Testis (tissue), 2 donors: ENCODE data around the gene GPATCH2L.

Experiments used
- POLR2A ChIP-seq: fragments of 450-650 bp; IDR thresholded peaks from one replicate; pipeline ENCODE4 v1.6.1; 2017; ENCODE audit warnings: antibody characterized with exemption, mild to moderate bottlenecking, moderate library complexity
- TF ChIP-seq, protein P1 (sequence below), 3 experiments: fragments of 450-650 bp in 2 of 3; fragments of 200-600 bp in 1 of 3; sonication (generic) in 1 of 3; IDR thresholded peaks; one replicate each; pipeline ENCODE4 v1.5.1; 2016 to 2019; ENCODE audit warnings: antibody characterized with exemption in 3 of 3, mild to moderate bottlenecking in 2 of 3, moderate library complexity in 1 of 3

DNA sequence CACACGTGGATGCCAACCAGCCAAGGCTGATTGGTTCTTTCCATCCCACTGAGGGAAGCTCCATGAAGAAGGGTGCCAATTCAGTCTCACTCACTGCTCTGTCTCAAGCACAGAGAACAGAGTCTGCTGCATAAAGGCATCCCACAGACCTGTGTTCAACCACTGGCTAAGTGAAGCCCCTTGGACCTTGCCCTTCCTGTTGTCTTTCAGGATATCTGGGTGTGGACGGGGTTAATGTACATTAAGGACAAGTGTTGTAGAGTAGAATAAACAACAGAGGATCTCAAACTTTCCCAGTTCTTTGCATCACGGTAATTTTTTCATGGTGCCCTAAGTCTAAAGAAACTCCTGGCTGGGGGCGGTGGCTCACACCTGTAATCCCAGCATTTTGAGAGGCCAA, 33.1 kb upstream of the GPATCH2L start:
- TF ChIP-seq, protein P1, sequence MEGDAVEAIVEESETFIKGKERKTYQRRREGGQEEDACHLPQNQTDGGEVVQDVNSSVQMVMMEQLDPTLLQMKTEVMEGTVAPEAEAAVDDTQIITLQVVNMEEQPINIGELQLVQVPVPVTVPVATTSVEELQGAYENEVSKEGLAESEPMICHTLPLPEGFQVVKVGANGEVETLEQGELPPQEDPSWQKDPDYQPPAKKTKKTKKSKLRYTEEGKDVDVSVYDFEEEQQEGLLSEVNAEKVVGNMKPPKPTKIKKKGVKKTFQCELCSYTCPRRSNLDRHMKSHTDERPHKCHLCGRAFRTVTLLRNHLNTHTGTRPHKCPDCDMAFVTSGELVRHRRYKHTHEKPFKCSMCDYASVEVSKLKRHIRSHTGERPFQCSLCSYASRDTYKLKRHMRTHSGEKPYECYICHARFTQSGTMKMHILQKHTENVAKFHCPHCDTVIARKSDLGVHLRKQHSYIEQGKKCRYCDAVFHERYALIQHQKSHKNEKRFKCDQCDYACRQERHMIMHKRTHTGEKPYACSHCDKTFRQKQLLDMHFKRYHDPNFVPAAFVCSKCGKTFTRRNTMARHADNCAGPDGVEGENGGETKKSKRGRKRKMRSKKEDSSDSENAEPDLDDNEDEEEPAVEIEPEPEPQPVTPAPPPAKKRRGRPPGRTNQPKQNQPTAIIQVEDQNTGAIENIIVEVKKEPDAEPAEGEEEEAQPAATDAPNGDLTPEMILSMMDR (IDR thresholded peaks at IDR 0.05): no peak
- TF ChIP-seq POLR2A: no peak
